NT2/D1 (cell line): ENCODE results near the gene UBTD2.

ENCODE experiments used
- SUZ12 ChIP-seq: IDR thresholded peaks from 2 replicates; pipeline ENCODE4 v1.6.1; 2011; ENCODE audit not compliant: insufficient read length, insufficient read depth; ENCODE audit errors: extremely low read depth
- YY1 ChIP-seq: IDR thresholded peaks from 2 replicates; pipeline ENCODE4 v1.6.1; 2011; ENCODE audit not compliant: insufficient read length, insufficient read depth
- ZNF274 ChIP-seq: IDR thresholded peaks from 2 replicates; pipeline ENCODE4 v1.6.1; 2011; ENCODE audit warnings: mild to moderate bottlenecking, low read depth, low read length

- no peak for TF ChIP-seq YY1
- TF ChIP-seq SUZ12 = no peak
- no peak for TF ChIP-seq ZNF274
These were observed 115.3 kb downstream of the UBTD2 start for GRCh38 chr5:172168311-172168710.
